H1 (cell line): ENCODE data around the gene LY6G6F. TPM values are rescaled to one million over a fixed set of nuclear protein-coding genes. Genes with fewer than 3 reads are reported as not detected.

Experiments used
- BCL11A ChIP-seq, 2 experiments: IDR thresholded peaks; one replicate each; pipeline ENCODE4 v1.6.1; 2011; ENCODE audit warnings: low read depth in 2 of 2, low read length in 2 of 2, mild to moderate bottlenecking in 2 of 2
- KDM4A ChIP-seq: IDR thresholded peaks from one replicate; pipeline ENCODE4 v1.7.1; 2012; ENCODE audit warnings: low read depth, mild to moderate bottlenecking, moderate library complexity, low read length, inconsistent platforms; ENCODE audit not compliant: severe bottlenecking
- NANOG ChIP-seq: IDR thresholded peaks from 2 replicates; pipeline ENCODE4 v1.6.1; 2011; ENCODE audit warnings: low read length, low read depth, mild to moderate bottlenecking, inconsistent platforms; ENCODE audit not compliant: insufficient read depth, poor library complexity, severe bottlenecking
- SIX5 ChIP-seq: IDR thresholded peaks from 2 replicates; pipeline ENCODE4 v1.6.1; 2011; ENCODE audit warnings: mild to moderate bottlenecking, low read depth, low read length
- TAF7 ChIP-seq: optimal IDR thresholded peaks from 2 replicates; pipeline ENCODE3; 2011; ENCODE audit warnings: low read depth, mild to moderate bottlenecking, inconsistent platforms, low read length, moderate library complexity, borderline replicate concordance
- polyA plus RNA-seq, 7 experiments: library from polyadenylated mRNA; depleted of rRNA in 3 of 7; stranded (reverse) in 5 of 7; unstranded in 2 of 7; fragments of >200 nt in 5 of 7; fragments of 200-250 nt in 2 of 7; gene quantifications; 1 replicate in 5 of 7; 2 replicates in 1 of 7; 4 replicates in 1 of 7; pipeline versions ENCODE4 v1.2.1 to v1.2.3, GENCODE V29; 2011 to 2013; ENCODE audit warnings: missing spikeins in 2 of 7, mixed read lengths in 2 of 7
- total RNA-seq: library from RNA; stranded (reverse); fragmentation: NEBNext Ultra II Directional; extraction: Animal tissue kit (Norgen Biotek cat#: 25700); gene quantifications from 2 replicates; pipeline ENCODE4 v1.2.1, GENCODE V29; 2021

The LY6G6F gene
- total and polyA plus RNA-seq, 2 of the 8 experiments (the other 6 are each of a cell fraction or from before 2014, with no cell fraction given): not detected

GRCh38 chr6:31693535-31693934, 13.1 kb upstream of the LY6G6F start (continued):
- TF ChIP-seq SIX5 (no peak), NANOG (no peak), BCL11A (IDR thresholded peaks at IDR 0.05; ENCODE audit: low read depth in 2 of 2, low read length in 2 of 2) (no peak), KDM4A (no peak), TAF7 (no peak)
